GM19395 (cell line): ENCODE measurements around the gene TRAF6.

Experiments used
- ATAC-seq: cut with Tn5 transposase; IDR thresholded peaks from one replicate; pipeline ENCODE4 v1.9.1; 2021; ENCODE audit warnings: mild to moderate bottlenecking, moderate library complexity; ENCODE audit not compliant: unreplicated experiment

Gene TRAF6

DNA sequence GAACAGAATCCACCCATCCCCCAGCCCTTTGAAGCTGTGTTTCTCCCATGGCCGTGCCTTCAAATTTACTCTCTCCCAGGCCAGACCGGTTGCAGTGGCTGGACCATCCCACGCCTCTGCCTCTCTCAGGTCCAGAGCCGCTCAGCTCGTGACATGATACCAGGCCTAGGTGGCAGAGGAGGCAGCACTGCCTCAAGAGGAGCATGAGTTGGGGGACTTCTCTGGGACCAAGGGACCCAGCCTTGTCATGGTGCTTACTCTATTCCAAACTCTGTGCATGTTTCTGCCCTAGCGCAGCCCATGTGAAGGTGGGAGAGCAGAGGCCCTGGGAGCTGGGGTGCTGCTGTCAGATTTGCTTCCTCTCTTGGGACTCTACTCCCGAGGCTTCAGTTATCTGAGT lies 51.0 kb downstream of the TRAF6 start:
- no peak for ATAC-seq

DNA sequence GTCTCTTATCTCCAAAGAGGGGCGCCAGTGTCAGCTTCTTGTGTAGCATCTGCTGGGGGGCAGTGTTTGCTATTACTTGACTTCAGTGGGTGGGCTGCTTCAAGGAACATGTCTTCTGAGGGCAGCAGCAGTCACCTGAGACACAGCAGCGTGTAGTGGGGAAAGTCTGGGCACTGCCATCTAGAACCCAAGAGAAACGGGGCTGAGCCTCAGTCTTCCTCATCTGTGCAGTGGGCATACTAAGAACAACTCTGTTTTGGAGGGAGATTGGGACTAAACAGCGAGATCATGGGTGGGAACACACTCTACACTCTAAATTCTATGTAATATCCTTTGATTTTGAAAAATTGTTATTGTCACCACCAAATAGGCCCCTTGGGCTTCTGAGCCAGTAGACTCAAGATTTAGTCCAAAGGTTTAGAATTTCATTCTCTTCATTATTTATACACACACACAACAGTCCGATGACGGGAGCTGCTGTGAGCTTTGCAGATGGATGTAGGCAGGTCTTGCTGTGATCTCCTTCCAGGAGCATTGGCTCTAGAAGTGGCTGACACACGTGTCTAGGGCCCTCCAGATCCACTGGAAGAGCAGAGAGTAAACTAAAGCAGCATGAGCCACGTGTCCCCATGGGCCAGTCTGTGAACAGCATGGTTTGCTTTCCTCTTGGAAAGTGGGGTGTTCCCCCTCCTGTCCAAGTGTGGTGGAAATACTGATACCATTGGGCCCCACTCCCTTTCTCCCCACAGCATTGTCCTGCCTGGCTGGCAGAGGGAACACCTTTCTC lies 51.8 kb downstream of the TRAF6 start:
- no peak for ATAC-seq

DNA sequence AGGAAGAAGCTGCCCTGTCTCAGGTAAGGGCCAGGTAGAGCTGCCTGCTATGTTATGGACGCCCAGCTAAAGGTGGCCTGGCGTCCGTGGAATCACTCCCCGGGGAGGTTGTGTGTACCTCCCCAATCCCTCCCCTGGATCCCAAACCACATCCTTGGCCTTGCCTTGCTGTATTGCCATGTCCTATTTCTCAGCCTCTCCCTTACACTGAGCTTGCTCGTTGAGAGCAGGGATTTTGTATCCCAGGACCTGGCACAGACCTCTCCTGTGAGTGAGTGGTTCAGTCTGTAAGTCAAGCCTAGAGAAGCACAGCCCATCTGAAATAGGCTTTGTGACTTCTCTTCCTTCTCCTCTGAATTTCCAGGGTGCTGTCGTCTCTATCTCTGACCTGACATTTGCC lies 53.9 kb downstream of the TRAF6 start:
- no peak for ATAC-seq

DNA sequence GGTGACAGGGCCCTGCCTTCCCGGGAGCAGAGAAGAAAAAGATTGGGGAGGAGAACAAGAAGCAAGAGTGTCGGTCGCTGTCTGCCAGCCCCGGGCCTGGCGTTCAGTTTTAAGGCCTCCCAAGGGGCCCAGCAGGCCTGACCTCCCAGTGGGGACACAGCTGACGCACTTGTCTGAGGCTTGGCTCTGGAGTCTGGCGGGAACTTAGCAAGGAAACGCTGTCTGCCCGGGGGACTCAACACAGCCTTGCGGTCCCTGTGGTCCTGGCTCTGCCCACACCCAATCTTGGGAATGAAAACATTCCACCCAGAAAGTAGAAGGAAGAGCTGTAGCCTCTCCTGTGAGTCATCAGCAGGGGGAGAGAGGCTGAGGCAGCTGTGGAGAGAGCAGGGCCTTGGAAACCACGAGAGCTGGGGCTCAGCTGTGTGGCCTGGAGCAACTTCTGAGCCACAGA lies 54.4 kb downstream of the TRAF6 start:
- ATAC-seq: no peak

DNA sequence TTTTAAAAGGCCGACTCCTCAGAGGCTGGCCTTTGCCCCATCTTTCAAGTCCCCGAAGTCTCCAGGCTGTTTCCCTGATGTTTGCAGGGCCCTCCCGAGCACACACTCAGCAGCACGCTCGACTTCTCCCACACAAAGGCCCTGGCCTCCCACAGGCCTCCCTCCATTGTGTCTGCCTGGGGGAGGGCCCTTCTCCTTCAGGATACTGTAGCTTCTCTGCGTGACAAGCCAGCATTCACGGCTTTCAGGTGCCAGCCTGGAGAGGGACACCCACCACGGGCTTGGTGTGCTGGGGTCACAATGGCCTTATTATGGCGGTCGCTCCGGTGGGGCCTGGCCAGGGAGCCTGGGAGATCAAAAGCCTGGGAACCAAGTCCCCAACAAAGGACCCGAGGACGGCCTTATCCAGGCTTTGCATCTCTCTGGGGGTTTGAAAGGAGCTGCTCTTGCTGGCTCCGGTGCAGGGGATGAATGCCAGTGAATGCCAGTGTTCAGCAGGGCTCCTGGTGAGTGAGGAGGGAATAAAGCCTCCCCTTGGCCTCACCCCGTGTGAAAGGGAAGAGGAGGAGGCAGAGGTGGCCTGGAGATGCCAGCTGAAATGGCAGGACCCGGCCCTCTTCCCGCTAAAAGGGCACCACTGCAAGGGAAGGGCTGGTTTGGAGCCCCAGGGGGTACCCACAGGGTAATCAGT lies 55.0 kb downstream of the TRAF6 start:
- no peak for ATAC-seq

DNA sequence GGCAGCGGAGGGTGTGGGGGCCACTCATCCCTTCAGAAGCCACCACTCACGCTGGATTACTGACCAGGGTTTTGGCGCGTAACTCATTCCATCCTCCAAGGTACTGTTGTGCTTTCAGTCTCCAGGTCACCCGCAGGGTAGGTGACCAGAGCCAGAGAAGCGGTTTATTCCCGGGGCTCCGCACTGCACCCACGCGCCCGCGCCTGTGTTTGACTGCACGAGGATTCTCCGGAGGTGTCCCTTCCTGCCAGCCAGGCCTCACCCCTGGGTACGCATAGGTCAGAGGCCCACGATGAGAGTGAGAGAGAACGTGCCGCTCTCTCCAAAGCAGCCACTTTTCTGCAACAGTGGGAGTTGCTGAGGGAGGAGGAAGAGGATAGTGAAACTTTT lies 55.5 kb downstream of the TRAF6 start:
- no peak for ATAC-seq

DNA sequence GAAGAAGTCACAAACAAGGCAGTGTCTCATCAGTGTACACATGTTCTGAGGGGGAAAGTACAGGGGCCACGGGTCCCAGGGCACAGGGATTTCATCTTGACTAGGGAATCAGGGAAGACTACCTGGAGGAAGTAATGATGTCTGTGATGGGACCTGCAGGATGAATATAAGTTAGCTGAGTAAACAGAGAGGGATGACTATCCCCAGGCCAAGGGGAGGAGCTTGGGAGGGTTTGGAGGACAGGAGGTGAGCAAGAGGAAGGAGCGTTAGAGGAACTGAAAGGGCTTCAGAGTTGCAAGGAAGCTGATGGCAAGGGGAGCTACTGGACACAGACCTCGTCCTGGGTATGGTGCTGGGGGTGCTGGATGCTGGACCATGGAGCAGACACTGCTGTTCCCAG lies 56.4 kb downstream of the TRAF6 start:
- no peak for ATAC-seq

DNA sequence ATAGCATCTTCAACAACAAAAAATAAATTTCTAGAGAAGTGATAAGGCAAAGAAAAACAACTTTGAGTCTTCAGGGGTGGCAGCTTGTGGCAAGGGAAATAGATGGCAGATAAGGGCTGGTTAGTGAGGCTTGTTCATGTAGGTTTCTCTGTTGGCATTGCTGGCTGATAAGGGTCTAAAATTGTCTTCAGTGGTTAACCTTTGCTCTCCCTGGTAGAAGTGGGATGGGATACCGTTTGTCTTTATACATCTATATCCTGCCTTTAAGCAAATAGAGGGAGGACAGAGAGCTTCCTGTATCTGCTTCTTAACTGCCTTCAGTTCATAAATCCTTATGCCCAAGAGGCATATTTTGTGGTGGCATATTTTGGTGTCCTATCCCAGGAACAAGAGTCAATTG lies 57.1 kb downstream of the TRAF6 start:
- ATAC-seq: no peak

DNA sequence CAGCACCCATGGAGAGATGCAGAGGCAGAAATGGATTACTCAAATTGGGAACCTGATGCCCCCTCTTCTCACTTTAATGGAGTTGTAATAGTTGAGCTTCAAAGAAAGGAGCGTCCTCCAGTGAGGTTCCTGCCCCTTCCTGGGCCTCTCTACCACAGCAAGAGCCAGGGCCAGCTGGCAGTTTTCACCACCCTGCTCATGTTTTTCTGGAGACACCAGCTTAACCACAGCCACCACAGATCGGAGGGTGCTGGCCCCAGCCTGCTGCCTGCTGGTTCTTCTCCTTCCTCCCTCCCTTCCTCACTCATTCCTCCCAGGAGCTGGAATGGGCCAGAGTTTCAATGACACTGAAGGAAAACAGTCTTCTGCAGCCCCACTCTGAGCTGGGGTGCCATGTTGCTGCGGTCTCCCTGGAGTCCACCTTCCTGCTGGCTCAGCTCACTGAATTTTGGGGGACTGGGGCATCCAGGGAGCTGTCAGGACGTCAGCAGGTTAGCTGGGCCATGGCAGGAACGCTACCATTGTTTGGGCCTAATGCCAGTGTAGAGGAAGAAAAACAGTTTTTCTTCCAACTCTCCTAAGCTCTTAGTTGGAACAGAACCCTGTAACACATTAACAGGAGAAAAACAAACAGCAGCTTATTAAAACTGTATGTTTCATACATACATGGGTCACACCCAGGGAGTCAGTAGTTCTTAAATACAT lies 57.7 kb downstream of the TRAF6 start:
- no peak for ATAC-seq

DNA sequence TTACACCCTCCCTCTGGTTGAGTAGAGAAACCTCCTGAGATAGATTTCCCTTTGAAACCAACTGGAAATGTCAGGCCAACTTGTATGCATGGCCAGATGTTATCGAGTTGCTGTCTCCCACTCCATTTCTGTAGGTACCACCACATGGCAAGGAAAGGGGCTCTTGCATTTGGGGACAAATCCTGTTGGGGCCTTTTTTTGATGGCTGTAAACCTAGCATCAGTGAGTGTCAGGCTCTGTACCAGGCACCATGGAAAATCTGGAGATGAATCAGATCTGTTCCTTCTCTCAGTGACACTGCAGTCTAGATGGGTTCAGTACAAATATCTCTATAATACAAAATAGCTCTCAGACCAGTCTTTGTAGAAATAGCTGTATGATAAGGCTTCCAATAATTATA lies 58.4 kb downstream of the TRAF6 start:
- ATAC-seq: no peak

DNA sequence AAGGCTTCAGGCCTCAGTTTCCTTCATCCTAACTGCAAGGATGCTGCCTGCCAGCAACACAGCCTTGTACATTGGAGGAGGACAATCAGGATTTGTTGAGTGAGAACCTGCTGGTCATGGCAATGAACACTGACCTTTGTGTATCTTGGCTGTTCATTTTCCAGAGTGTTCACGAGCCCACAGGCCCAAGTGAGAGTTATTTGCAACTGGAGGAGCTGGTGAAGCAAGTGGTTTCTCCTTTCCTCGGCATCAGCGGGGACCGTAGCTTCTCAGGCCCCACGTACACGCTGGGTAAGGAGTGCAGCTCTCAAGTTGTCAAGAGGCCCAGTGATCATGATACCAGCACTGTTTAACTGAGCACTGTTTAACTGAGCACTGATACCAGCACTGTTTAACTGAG lies 59.0 kb downstream of the TRAF6 start:
- ATAC-seq: no peak

DNA sequence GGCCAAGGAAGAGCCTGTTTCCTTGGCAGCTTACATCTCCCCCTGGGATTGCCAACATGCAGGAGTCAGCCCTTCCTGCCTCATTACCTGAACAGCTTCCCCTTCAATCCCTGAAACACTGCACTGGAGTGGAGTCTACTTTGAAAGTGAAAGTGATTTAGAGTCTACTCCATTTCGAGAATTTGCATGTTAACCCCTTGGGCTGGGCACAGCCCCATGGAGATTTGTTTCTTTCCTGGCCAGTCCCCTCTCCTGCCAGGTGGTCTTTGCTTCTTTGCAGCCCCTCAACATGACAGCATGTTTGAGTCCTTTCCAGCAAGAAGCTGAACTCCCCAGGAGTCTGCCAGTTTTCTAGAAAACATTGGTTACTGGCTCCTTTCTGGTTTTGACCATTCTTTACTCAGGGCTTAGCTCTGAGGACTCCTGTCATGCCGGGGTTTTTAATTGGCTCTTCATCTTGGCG lies 59.9 kb downstream of the TRAF6 start:
- peak; percentile 77 for ATAC-seq

DNA sequence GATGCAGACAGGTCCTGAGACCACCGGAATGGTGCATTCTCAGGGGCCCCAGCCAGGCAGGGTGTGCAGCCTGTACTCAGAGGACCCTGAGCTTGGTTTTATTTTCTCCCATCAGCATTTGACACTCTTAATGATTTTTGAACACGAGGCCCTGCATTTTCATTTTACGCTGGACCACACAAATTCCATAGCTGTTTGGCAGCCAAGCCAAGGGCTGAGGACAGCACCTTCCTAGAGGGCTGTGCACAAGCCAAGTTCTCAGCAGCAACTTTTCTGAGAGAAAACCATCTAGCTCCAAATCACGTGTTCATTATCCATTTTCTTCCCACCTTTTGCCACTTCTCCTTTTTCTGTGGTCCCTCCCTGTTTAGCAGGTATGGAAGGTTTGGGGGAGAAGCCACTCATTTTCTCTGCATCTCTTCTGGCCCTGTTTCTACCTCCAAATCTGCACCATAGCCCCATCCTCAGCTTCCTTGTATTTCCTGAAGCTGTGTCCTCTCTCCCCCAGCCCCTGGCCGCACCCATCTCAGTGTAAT lies 60.4 kb downstream of the TRAF6 start:
- ATAC-seq: no peak

DNA sequence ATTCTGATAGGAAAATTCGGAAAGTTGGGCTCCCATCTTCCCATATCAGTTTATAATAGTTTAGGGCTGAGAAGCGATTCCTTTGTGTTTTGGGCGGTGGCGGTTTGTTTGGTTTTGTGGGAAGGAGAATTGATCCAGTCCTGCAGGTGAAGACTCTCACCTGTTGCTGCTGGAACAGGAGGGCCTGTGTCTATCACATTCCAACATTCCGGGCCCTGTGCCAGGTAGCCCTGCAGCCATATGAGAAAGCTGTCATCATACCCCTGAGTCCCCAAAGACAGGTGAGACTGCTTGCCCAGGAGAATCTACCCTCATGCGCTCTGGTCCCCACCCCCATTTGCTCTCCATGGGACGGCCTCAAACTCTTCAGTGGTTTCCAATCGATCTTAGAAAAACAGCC lies 62.1 kb downstream of the TRAF6 start:
- ATAC-seq: no peak

DNA sequence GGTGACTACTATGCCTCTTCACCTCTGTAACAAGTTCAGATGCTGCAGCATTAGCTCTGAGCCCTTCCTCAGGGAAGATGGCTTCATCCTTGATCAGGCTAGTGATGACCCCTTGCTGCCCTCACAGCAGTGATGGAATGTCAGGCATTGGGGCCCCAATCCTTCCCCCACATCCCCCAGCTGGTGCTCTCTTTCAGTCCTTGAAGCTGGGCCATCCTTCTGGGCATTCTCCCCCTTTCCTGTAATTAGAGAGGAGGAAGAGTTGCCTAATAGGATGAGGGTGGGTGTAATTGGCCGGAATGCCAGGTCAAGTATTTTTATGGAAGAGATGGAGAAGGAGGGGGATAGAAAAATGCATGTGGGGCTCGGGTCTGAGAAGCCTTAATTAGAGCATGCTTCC lies 62.6 kb downstream of the TRAF6 start:
- no peak for ATAC-seq

DNA sequence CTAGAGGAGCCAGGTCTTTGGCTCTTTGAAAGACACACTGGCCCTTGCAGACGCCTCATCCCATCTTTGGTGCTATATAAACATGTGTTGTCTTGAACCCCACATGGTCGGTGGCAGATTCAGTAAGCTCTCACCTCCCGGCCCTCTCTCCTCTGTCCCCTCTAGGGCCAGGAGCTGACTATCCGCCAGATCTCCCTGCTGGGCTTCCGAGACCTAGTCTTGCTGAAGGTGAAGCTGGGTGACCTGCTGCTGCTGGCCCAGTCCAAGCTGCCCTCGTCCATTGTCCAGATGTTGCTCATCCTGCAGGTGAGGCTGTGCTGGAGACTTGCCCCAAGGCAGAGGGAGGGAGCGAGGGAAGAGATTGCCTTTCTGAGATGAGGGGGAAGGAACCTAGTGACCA lies 63.9 kb downstream of the TRAF6 start:
- ATAC-seq: no peak

DNA sequence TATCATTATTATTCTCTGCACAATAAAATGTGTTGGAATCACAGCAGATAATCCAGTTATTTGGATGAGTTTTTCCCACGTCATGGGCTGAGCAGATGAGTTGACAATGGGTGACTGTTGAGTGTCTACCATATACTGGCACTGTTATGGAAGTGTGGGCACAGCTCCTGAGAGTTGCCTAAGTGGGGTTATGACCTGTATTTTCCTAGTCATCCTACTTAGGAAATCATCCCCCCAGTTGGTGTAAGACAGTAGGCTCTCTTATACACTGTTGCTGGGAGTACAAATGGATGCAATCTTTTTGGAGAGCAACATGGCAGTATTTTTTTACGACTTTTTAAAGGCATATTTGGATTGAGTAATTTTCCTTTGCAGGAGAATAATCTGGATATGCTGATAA lies 66.4 kb downstream of the TRAF6 start:
- ATAC-seq: no peak

DNA sequence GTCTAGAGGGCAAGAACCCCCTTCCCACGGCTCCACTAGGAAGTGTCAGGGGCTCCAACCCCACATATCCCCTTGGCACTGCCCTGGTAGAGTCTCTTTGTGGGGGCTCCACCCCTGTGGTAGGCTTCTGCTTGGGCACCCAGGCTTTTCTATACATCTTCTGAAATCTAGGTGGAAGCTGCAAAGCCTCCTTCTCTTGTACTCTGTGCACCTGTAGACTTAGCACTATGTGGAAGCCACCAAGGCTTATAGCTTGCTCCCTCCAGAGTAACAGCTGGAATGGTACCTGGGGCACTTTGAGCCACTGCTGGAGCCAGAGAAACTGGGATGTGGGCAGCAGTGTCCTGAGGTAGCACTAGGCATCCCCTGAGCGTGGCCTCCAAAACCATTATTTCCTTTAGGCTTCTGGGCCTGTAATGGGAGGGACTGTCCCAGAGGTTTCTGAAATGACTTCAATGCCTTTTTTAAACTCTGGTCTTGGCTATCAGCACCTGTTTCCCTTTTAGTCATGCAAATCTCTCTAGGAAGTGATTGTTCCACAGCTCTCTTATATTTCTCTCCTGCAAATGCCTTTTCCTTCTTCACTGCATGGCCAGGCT lies 68.4 kb downstream of the TRAF6 start:
- ATAC-seq: peak; percentile 96

DNA sequence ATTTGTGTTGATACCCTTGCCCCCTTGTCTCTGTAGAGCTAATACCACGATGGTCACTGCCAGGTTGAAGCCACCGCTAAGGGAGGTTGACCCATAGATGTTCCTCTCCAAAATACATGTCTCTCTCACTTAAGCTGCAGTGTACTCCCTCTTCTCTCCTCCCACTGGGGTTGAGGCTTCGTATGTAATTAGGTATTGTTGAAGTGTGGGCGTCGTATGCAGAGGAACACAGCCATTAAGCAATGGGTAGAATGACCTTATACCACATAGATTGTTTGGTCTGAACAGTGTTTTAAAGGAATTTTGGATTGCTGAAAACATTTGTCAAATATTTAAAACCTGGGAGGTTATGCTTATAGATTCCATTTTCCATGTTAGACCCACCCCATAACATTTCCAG lies 71.9 kb downstream of the TRAF6 start:
- no peak for ATAC-seq

DNA sequence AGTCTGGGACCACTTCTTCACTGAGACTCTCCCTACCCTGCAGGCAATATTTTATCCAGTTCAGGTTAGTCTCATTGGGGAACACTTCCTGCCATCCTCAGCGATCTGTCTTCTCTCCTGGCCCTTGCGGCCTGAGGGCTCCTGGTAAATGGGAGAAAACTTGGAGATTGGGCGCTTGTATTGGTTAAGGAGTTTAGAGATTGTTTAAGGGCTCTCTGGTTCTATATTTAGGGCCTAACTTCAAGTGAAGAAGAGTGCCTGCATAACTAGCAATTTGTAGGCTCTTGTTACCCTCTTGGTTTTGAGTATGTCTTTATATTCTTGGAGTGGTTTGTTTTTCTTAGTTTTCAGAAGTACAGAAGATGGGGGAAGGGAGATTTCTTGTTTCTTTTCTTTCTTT lies 72.7 kb downstream of the TRAF6 start:
- ATAC-seq: no peak
